AG10803 (cell line): ENCODE data around the gene DISC1.
"Not testable (repeated sequence)": the region's sequence is repeated elsewhere in the genome, so short reads cannot be mapped to it uniquely, and the experiment has no call there.

Source experiments
- DNase-seq: peaks from one replicate; pipeline ENCODE4 v3.0.0; 2010; ENCODE audit warnings: low read depth
- H3K4me3 ChIP-seq: 2 replicates; pipeline ENCODE4 v1.5.1; 2011; ENCODE audit warnings: mild to moderate bottlenecking, low read length, control low read depth
- TF ChIP-seq, protein P1 (sequence below): conservative IDR thresholded peaks from 2 replicates; pipeline ENCODE4 v1.5.1; 2011; ENCODE audit warnings: mild to moderate bottlenecking, low read length, control low read depth, inconsistent platforms

DISC1 gene

GRCh38 chr1:231666220-231666936, 39.8 kb downstream of the DISC1 start:
- H3K4me3 ChIP-seq, result no peak overlapping the region
- TF ChIP-seq, protein P1, sequence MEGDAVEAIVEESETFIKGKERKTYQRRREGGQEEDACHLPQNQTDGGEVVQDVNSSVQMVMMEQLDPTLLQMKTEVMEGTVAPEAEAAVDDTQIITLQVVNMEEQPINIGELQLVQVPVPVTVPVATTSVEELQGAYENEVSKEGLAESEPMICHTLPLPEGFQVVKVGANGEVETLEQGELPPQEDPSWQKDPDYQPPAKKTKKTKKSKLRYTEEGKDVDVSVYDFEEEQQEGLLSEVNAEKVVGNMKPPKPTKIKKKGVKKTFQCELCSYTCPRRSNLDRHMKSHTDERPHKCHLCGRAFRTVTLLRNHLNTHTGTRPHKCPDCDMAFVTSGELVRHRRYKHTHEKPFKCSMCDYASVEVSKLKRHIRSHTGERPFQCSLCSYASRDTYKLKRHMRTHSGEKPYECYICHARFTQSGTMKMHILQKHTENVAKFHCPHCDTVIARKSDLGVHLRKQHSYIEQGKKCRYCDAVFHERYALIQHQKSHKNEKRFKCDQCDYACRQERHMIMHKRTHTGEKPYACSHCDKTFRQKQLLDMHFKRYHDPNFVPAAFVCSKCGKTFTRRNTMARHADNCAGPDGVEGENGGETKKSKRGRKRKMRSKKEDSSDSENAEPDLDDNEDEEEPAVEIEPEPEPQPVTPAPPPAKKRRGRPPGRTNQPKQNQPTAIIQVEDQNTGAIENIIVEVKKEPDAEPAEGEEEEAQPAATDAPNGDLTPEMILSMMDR, result no peak
- no peak for DNase-seq

DNA sequence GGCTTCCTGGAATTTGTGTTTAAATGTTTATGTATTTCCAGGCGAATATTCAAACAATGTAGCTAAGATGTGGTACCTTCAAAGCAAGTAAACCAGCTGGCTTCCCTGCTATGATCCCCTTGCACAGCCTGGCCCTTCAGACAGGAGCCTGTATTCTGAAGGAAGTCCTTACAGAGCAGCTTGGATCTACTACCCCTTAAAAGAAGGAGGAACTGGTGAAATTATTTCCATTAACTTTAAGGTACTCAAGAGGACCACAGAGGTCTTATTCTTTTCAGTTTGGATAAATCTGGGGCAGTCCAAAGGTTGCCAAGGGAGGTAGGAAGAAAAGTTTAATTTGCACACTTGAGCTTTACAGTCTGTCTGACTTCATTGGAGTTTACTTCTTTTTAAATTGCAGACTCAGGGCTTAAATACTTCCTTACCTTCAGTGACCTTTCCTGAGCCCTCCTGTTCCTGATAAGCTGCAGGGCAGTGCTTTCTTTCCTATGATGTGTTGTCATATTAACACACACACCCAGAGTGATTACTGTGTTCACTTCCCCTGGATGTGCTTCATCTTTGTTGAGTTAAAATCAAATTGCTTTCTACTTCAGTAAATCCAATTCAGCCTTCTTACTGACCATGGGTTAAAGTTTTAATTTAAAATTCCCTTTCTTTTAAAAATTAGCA, 40.5 kb downstream of the DISC1 start:
- no peak overlapping the region for H3K4me3 ChIP-seq
- TF ChIP-seq, protein P1, result no peak
- DNase-seq, result no peak

GRCh38 chr1:231667896-231668506, 41.4 kb downstream of the DISC1 start:
- H3K4me3 ChIP-seq, result no peak overlapping the region
- DNase-seq, result no peak
- TF ChIP-seq, protein P1, result no peak

DNA sequence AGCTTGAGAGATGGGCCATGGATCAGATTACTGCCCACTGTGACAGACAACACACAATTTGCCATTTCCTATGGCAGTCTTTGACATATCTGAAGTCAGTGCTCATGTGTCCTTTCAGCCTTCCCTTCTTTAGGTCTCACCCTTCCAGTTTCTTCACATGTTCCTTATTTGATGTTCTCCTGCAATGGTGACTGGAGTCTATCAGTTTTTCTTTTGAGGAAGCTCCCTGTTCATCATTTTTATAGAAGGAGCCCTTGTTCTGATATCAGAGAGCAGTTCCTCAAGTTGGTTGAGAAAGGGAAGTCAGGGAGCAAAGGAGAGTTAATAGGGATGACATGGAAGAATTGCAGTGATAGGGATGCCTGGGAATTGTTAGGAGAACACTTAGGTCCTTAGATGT, 42.2 kb downstream of the DISC1 start:
- TF ChIP-seq, protein P1, result no peak

GRCh38 chr1:231669864-231670621, 43.5 kb downstream of the DISC1 start:
- DNase-seq, H3K4me3 ChIP-seq: not testable (repeated sequence)

More for the DNA sequence above, 42.2 kb downstream of the DISC1 start:
- no peak for DNase-seq
- H3K4me3 ChIP-seq, result no peak overlapping the region

DNA sequence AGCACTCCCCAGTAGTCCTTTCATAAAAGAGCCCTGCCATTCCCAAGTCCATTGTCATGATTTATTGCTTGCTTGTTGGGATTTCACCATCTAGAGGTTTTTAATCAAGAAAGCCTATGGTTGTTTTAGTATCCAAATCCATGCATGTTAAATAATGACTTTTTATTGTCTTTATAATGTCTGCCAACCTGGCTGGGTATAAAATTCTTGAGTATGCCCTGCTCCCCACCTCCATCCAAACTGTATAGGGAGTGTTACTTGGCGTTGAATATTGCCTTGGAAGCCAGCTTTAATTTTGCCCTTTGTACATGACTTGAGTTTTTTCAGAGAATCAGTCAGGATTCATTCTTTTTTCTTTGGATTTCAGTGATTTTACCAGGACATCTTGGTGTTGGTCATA, 44.2 kb downstream of the DISC1 start:
- no peak overlapping the region for H3K4me3 ChIP-seq
- DNase-seq, result no peak
- TF ChIP-seq, protein P1, result no peak

- TF ChIP-seq, protein P1, result no peak
- no peak for DNase-seq
- no peak overlapping the region for H3K4me3 ChIP-seq
These were observed 48.0 kb downstream of the DISC1 start for GRCh38 chr1:231674575-231674974.
